ENCODE results near the gene LGMN. TPM values are rescaled to one million over a fixed set of nuclear protein-coding genes. Genes with fewer than 3 reads are reported as not detected.

The LGMN gene
- total RNA-seq, 1 experiment from 2014 or later, result 48.8 TPM

DNA sequence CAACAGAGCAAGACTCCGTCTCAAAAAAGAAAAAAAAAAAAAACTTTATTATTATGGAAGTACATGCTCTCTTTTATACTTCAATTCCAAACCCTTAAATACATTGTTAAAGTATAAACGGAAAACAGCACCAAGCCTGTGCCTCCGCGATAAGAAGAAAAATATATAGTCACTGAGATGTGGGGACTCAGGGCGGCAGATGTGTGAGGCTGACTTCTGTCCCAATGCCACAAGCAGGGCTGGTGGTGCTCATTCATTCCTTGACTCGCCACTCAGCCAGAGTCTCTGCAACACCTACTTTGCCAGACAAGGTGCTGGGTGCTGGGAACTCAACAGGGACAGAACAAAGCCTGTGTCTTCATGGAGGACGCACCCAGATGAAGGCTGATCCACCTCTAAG, 13.8 kb downstream of the LGMN start:
- Histone ChIP-seq H3K4me3 (no peak overlapping the region), H3K27ac (no peak overlapping the region), H3K27me3 (ENCODE audit: insufficient read depth, low read depth) (no peaks in the 10 kb centered on the region), H2AFZ (no peak overlapping the region), H3K4me1 (replicated peaks; ENCODE audit: insufficient read depth) (peaks cover 25% of the 10 kb centered on the region), H3F3A (ENCODE audit: insufficient read depth, low read depth) (peaks cover 20% of the 10 kb centered on the region), H3K79me2 (ENCODE audit: low read depth) (no peaks in the 10 kb centered on the region), H3K9me3 (ENCODE audit: insufficient read depth, low read depth) (no peaks in the 10 kb centered on the region), H3K9me2 (ENCODE audit: insufficient read depth) (no peaks in the 10 kb centered on the region), H3K36me3 (ENCODE audit: low read depth) (peaks cover 15% of the 10 kb centered on the region), H3K4me2 (no peak overlapping the region), H4K20me1 (ENCODE audit: insufficient read depth) (no peaks in the 10 kb centered on the region)
- no peak for DNase-seq
- POLR2A ChIA-PET (ENCODE audit: unreplicated experiment), result no interaction called here
- no TSS peak for BruUV-seq (replicated peaks)
- no peak for TF ChIP-seq EZH2 (IDR thresholded peaks at IDR 0.05; ENCODE audit: low read depth)
- TF ChIP-seq, protein P1, sequence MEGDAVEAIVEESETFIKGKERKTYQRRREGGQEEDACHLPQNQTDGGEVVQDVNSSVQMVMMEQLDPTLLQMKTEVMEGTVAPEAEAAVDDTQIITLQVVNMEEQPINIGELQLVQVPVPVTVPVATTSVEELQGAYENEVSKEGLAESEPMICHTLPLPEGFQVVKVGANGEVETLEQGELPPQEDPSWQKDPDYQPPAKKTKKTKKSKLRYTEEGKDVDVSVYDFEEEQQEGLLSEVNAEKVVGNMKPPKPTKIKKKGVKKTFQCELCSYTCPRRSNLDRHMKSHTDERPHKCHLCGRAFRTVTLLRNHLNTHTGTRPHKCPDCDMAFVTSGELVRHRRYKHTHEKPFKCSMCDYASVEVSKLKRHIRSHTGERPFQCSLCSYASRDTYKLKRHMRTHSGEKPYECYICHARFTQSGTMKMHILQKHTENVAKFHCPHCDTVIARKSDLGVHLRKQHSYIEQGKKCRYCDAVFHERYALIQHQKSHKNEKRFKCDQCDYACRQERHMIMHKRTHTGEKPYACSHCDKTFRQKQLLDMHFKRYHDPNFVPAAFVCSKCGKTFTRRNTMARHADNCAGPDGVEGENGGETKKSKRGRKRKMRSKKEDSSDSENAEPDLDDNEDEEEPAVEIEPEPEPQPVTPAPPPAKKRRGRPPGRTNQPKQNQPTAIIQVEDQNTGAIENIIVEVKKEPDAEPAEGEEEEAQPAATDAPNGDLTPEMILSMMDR (conservative IDR thresholded peaks at IDR 0.05), result no peak
- CTCF ChIA-PET, result no interaction called here
- intact Hi-C loops (cut with micrococcal nuclease; ENCODE audit: unreplicated experiment), result no loop called here

DNA sequence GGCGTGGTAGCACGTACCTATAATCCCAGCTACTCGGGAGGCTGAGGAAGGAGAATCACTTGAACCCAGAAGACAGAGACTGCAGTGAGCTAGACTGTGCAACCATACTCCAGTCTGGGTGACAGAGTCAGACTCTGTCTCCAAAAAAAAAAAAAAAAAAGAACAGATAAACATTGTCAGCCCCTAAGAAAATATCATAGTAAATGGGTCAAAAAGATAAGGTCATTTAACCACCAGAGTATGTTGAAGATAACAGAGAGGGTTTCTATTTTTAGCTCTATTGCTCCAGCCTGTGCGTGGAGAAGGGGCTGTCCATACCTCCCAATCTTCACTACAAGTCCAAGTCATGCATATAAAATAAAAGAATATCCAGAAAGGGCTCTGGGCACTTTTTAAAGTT, 15.4 kb downstream of the LGMN start:
- no peak overlapping the region for H3K4me3 ChIP-seq
- intact Hi-C loops (cut with micrococcal nuclease; ENCODE audit: unreplicated experiment), result no loop called here
- H3K4me1 ChIP-seq (replicated peaks; ENCODE audit: insufficient read depth), result peaks cover 41% of the 10 kb centered on the region
- H3K36me3 ChIP-seq (ENCODE audit: low read depth), result peaks cover 15% of the 10 kb centered on the region
- H3F3A ChIP-seq (ENCODE audit: insufficient read depth, low read depth), result peaks cover 35% of the 10 kb centered on the region
- DNase-seq, result no peak
- H3K9me2 ChIP-seq (ENCODE audit: insufficient read depth), result no peaks in the 10 kb centered on the region
- H3K27me3 ChIP-seq (ENCODE audit: insufficient read depth, low read depth), result no peaks in the 10 kb centered on the region
- H3K27ac ChIP-seq, result no peak overlapping the region
- BruUV-seq (replicated peaks), result no TSS peak
- no peak overlapping the region for H2AFZ ChIP-seq
- ChIA-PET CTCF (no interaction called here), POLR2A (ENCODE audit: unreplicated experiment) (no interaction called here)
- H4K20me1 ChIP-seq (ENCODE audit: insufficient read depth), result no peaks in the 10 kb centered on the region
- TF ChIP-seq, protein P1 (conservative IDR thresholded peaks at IDR 0.05), result no peak
- no peak for TF ChIP-seq EZH2 (IDR thresholded peaks at IDR 0.05; ENCODE audit: low read depth)
- peaks cover 3% of the 10 kb centered on the region; the same call in 1 of the 2 replicates for H3K79me2 ChIP-seq (ENCODE audit: low read depth)
- no peak overlapping the region for H3K4me2 ChIP-seq
- H3K9me3 ChIP-seq (ENCODE audit: insufficient read depth, low read depth), result no peaks in the 10 kb centered on the region

DNA sequence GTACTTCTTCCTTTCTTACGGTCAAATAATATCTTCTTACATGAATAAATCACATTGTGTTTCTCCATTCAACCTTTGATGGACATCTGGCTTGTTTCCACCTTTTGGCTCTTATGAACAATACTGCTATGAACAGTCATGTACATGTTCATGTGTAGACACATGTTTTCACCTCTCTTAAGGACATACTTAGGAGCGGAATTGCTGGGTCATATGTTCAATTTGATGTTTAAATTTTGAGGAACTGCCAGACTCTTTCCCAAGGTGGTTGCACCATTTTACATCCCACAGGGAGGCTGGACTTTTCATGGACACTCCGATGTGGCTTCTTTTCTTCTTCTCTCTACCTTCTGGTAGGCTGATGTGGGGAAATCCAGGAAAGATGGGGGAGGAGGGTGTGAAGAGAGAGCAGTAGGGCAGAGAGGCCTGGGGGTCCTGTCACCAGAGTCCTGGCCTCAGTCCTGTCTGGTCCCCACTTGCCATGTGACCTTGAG, 16.8 kb downstream of the LGMN start:
- CTCF ChIA-PET, result no interaction called here
- H4K20me1 ChIP-seq (ENCODE audit: insufficient read depth), result no peaks in the 10 kb centered on the region
- peaks cover 49% of the 10 kb centered on the region for H3K4me1 ChIP-seq (replicated peaks; ENCODE audit: insufficient read depth)
- H3K4me3 ChIP-seq, result no peak overlapping the region
- H3K27me3 ChIP-seq (ENCODE audit: insufficient read depth, low read depth), result no peaks in the 10 kb centered on the region
- peaks cover 10% of the 10 kb centered on the region; the same call in 1 of the 2 replicates for H3K79me2 ChIP-seq (ENCODE audit: low read depth)
- peaks cover 15% of the 10 kb centered on the region for H3K36me3 ChIP-seq (ENCODE audit: low read depth)
- no peak overlapping the region for H3K4me2 ChIP-seq
- POLR2A ChIA-PET (ENCODE audit: unreplicated experiment), result no interaction called here
- H3F3A ChIP-seq (ENCODE audit: insufficient read depth, low read depth), result peaks cover 41% of the 10 kb centered on the region
- DNase-seq, result no peak
- no TSS peak for BruUV-seq (replicated peaks)
- no peak overlapping the region for H2AFZ ChIP-seq
- TF ChIP-seq, protein P1 (conservative IDR thresholded peaks at IDR 0.05), result no peak
- no peak for TF ChIP-seq EZH2 (IDR thresholded peaks at IDR 0.05; ENCODE audit: low read depth)
- H3K27ac ChIP-seq, result no peak overlapping the region
- no peaks in the 10 kb centered on the region for H3K9me2 ChIP-seq (ENCODE audit: insufficient read depth)
- intact Hi-C loops (cut with micrococcal nuclease; ENCODE audit: unreplicated experiment), result no loop called here
- no peaks in the 10 kb centered on the region for H3K9me3 ChIP-seq (ENCODE audit: insufficient read depth, low read depth)

All from PC-9 (cell line).